ENCODE measurements around the gene C22orf42.
A peak's percentile ranks its signal among the peaks of the same experiment; 100 is the strongest.
"Not testable (repeated sequence)": the region's sequence is repeated elsewhere in the genome, so short reads cannot be mapped to it uniquely, and the experiment has no call there.

The C22orf42 gene, protein sequence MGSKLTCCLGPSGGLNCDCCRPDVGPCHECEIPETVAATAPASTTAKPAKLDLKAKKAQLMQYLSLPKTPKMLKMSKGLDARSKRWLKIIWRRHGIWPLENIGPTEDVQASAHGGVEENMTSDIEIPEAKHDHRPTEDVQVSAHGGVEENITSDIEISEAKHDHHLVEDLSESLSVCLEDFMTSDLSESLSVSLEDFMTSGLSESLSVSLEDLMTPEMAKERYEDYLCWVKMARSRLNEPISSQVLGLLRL

DNA sequence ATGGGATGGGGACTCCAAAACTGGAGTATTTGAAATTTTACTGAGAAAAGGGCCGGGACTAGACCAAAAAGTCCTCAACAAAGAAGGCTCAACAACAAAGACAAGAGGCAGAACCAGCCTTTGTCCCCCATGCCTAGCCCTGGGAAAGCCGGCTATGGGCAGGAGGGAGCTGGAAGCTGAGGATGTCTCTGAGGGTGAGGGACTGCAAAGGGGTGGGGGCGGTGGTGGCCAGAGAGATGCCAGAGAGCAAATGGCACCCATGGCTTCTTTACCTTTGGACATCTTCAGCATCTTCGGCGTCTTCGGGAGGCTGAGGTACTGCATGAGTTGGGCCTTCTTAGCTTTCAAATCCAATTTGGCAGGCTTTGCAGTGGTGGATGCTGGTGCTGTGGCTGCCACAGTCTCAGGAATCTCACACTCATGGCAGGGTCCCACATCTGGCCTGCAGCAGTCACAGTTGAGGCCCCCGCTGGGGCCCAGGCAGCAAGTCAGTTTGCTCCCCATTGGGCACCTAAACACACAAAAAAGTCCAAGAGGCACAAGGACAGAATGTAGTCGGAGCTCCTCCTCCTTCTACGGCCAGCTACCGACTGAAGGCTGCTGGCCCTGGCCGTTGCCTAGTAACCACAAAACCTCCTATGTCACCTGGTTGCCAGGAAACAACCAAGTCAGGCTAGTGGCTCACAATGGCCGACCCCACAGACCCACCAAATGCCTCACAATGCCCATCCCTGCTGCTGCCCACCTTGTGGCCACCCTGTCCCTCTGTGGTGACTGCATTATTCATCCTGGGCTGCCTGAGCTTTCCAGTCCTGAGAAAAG lies at the start of gene C22orf42:
Gene C22orf42, minus strand, starts transcription at position 592 of the 822 bp plus-strand sequence. Its CDS starts 88 bp downstream, at position 504.
- DNase-seq: no peak

DNA sequence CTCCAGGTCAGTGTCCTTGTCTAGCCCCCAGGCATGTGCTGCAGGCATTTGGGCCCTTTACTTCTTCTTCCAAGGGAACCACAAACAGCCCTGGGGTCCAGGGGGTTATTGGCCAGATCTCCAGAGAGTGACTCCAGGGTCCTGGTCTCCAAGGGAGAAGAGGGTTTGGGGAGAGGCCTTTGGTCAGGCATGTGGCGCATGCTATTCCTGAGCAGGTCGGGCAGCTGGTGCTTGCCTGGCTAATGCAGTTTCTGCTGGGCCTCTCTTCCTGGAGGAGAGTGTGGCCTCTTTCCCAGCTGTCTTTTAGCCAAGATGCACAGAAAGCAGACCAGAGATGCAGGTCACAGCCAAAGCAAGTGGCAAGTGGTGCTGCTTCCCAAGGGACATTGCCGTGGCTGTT lies 49.6 kb upstream of the C22orf42 start:
- DNase-seq: no peak

DNA sequence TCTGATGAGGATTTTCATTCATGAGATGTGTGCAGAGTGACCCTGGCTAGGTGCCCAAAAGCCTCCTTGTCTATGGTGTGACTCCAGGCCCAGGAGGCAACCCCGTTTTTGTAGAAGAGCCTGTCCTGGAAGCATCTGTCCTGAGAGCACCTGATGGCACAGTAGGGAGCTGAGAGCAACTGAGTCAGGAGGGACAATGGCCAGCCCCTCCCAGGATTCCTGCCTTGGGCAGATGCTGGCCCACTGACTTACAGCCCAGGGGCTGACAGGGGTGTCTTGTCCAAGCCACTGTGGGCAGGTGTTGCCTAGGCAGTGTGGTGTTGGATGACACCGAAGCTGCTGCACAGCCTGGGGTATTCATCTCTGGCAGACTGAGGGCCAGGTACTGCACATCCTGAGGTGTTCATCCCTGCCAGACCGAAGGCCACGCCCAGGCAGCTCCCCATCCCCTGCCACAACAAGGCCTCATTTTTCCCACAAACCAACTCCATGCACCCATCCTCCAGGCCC lies 48.9 kb upstream of the C22orf42 start:
- no peak for DNase-seq

DNA sequence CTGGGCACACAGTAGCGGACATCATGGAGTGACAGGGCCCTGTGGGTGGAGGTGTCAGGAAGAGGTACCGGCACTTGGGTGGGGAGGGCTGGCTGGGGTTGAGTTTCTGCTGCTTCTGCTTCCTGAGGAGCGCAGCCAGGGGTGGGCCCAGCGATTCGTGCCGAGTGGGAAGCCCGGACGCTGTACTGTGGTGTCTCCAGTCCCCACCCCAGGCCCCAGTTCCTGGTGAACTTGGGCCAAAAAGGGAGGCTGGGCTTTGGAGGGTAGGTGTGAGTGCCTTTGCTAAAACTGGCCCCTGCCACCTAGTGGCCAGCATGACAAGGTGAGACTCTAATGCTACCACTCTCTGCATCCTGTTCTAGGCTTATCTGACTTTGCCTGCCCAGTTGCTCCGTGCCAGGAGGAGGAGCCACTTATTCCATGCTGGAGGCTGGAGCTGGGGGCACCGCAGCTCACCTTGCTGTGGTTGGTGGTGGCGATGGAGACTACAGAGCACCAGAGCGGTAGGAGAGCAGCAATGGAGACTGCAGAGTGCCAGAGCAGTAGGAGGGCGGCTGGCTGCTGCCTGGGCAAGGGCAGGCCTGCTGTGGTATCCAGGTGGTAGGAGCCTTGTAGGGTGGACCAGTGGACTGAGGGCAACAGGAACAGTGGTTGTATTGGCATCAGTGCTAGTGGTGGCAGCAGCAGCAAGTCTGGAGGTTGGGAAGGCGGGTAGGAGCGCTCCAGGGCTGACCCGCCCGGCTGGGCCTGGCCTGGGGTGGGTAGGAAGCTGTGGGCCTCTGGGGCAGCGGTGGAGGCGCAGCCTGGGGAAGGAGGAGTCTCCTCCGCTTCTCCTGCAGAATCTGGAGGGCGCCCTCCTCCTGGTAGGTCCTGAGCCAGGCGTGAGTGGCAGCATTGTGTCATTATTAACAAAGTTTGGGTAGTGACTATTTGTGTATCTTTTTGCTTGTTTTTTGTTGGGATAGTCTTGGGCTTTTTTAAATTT lies 48.0 kb upstream of the C22orf42 start:
- DNase-seq: peak; percentile 4

DNA sequence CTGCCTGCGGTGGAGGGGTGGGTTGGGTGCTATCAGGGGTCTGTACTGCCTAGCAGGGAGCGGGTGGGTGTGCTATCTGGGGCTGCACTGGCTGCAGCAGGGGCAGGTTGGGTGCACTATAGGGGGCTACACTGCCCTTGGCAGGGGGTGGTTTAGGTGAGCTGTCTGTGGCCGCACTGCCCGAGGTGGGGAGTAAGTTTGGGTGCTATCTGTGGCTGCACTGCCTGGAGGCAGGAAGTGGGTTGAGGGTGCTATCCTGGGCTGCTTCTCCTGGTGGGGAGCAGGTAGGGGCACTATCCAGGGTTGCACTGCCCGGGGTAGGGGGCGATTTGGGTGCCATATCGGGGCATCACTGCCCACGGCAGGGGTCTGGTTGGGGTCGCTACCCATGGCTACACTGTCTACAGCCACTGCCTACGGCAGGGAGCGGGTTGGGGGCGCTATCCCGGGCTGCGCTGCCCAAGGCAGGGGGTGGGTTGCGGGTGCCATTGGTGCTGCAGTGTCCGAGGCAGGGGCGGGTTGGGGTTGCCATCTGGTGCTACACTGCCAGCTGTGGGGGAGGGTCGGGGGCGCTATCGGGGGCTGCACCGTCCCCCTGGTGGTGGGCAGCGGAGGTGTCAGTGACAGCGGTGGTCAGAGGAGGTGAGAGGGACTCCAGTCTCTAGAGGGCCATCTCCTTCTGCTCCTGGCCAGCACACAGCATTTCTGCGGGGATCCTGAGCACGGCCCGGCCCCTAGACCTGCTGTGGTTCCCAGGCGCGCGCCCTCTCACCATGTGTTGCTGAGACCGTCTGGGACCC lies 47.1 kb upstream of the C22orf42 start:
- no peak for DNase-seq

DNA sequence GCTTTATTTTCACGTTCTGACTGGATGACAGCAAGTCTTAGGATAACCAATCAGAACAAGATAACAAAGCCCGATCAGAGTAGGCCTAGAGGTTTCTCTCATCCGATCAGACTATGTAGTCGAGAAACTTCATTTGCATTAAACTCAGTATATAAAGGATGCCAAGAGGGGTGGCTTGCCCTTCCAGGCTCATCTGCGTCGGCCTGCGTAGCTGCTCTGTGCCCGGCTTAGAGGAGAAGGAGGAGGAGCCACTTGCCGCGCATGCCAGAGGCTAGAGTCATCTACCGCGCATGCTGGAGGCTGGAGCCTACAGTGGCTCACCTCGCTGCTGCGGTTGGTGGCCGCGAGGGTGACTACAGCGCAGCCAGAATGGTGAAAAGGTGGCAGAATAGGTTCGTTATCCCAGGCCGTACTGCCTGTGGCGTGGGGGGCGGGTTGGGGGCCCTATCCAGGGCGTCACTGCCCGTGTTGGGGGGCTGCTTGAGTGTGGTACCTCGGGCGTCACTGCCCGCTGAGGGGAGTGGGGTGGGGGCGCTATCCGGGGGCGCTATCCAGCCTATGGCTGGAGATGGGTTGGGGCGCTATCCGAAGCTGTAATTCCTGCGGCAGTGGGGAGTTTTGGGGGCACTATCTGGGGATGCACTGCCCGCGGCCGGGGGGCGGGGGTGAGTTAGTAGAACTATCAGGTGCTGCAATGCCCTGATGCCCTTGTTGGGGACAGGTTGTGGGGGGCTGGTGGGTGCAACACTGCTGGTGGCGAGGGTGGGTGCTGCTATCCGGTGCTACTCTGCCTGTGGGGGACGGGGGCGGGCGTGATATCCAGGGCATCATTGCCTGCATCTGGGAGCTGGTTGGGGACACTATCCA lies 46.0 kb upstream of the C22orf42 start, which contains the start of gene RFPL2:
Gene RFPL2, minus strand, starts transcription at position 218 of the 867 bp plus-strand sequence. CDS start 2,622 bp downstream, outside the sequence.
- DNase-seq: no peak

DNA sequence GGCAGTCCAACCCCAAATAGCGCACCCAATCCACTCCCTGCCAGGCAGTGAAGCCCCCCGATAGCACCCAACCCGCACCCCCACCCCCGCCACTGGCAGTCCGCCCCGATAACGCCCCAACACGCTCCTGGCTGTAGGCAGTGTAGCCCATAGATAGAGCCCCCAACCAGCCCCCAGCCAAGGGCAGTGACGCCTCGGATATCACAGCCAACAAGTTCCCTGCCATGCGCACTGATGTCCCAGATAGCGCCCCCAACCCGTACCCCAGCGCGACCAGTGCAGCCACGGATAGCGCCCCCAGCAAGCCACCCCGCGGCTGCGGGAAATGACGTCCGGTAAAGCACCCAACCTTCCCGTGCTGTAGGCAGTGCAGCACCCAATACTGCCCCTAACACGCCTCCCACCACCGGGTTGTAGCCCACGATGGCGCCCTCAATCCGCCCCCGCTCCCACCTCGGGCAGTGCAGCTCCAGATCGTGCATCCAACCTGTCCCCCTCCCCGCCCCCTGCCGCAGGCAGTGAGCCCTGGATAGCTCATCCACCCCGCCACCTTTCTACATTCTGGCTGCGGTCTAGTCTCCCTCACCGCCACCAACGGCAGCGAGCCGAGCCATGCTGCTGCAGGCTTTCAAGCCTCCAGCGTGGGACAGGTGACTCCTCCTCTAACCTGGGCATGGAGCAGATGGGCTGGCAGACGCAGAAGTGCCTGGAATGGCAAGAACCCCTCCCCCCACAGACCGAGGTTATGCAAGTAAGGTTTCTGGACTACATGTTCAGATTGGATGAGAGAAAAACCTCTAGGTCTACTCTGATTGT lies 45.1 kb upstream of the C22orf42 start:
- peak; percentile 4 for DNase-seq

DNA sequence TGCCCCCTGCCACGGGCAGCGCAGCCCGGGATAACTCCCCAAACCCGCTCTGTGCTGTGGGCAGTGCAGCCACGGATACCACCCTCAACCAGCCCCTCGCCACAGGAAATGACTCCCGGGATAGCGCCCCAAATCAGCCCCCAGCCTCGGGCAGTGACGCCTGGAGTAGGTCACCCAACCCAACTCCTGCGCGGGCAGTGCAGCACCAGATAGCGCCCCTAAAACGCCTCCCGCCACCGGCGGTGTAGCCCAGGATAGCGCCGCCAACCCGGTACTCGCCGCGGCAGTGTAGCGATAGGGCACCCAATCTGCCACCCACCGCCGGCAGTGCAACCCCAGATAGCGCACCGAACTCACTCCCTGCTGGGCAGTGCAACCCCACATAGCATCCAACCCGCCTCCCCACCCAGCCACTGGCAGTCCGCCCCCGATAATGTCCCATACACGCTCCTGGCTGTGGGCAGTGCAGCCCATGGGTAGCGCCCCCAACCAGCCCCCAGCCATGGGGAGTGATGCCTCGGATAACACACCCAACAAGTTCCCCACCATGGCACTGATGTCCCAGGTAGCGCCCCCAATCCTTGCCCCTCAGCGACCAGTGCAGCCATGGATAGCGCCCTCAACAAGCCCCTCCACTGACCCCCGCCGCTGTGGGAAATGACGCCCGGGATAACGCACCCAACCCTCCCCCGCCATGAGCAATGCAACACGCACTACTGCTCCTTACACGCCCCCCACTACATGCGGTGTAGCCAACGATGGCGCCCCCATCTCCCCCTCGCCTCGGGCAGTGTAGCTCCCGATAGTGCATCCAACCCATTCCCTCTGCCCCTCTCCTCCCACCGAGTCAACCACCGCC lies 44.3 kb upstream of the C22orf42 start:
- DNase-seq: no peak

DNA sequence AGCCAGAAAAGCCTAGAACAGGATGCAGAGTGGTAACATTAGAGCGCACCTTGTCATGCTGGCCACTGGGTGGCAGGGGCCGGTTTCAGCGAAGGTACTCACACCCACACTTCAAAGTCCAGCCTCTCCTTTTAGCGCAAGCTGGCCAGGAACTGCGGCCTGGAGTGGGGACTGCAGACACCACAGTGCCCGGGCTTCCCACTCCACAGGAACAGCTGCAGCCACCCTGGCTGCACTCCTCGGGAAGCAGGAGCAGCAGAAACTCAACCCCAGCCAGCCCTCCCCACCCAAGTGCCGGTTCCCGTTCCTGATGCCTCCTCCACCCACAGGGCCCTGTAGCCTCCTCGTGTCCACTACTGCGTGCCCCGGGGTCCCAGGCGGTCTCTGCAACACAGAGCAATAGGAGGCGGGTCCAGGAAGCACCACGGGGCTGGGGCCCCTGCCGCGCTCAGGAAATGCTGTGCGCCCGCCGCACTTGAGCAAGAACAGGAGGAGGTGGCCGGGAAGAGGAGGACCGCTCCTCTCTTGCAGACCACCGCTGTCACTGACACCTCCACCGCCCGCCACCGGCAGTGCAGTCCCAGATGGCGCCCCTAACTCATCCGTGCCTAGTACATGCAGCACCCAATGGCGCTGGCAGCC lies 43.6 kb upstream of the C22orf42 start:
- peak; percentile 6 for DNase-seq

DNA sequence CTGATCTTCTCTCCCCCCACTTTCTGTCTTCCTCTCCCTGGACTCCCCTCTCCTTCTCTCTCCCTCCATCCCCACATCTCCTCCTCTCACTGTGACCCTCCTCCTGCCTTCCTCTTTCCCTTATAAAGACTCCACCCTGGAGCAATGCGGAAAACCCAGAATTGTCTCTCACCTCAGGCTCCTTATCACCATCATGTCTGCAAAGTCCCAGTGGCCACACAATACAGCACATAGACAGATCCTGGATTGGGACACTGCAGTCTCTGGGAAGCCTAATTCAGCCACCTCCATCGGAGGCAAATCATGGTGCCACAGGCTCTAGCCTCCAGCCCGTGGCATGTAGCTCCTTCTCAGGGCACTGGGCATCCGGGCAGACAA lies 43.0 kb upstream of the C22orf42 start:
- DNase-seq: no peak

DNA sequence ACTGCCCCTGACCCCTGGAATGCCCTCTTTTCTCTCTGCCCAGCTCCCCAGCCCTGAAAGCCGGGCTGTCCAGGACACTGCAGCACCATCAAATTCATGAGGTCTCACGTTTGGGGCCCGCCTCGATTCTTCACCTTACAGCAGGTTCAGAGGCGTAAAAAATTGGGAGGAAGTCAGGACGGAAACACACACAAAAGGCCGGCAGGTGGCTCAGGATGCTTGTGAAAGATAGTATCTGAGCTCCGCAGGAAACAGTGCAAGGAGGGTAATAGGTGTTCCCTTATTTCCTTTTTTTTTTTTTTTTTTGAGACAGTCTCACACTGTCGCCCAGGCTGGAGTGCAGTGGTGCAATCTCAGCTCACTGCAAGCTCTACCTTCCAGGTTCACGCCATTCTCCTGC lies 41.6 kb upstream of the C22orf42 start:
- no peak for DNase-seq

DNA sequence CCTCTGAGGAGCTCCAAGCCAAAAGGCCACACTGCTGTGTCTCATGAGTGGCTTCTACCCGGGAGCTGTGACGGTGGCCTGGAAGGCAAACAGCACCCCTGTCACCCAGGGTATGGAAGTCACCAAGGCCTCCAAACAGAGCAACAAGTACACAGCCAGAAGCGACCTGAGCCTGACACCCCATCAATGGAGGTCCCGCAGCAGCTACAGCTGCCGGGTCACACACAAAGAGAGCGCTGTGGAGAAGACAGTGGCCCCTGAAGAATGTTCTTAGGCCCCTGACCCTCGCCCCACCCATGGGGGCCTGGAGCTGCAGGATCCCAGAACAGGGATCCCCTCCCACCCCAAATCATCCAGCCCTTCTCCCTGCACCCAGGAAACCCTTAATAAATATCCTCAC lies 40.9 kb upstream of the C22orf42 start:
- no peak for DNase-seq

DNA sequence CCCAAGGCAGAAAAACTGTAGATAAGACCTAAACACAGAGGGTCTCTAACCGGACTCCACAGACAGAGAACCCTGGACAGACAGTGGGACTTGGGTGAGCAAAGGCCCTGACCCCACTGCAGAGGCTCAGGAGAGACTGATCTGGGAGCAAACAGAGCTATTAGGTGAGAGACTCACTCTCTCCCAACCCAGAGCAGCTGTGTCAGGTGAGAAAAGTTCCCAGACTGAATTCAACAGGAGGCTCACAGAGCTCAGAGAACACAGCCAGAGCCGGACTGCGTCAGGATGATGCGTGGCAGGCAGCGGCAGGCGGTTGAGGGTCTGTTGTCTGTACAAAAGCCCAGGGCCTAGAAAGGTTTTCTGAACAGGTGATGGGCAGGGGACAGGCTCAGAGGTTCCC lies 40.2 kb upstream of the C22orf42 start:
- no peak for DNase-seq

DNA sequence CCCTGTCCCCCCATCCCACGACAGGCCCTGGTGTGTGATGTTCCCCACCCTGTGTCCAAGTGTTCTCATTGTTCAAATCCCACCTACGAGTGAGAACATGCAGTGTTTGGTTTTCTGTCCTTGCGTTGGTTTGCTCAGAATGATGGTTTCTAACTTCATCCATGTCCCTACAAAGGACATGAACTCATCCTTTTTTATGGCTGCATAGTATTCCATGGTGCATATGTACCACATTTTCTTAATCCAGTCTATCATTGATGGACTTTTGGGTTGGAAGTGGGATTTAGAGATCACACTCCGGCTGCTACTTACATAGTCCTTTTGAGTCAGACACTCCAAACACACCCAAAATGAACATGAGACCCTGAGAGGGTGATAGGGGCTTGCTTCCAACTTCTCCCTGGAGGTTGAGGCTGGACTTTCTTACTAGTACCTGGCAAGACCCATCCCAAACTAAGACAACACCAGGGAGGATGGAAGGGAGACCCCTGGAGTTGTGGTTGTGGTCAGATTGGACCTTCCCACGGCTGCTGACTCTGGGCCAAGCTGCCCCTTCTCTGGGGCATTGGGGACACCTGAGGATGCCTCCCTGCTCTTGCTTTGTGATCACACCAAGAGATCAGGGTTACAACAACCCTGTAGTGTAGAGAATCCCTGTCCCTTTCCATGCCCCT lies 38.6 kb upstream of the C22orf42 start:
- not testable (repeated sequence) for DNase-seq

DNA sequence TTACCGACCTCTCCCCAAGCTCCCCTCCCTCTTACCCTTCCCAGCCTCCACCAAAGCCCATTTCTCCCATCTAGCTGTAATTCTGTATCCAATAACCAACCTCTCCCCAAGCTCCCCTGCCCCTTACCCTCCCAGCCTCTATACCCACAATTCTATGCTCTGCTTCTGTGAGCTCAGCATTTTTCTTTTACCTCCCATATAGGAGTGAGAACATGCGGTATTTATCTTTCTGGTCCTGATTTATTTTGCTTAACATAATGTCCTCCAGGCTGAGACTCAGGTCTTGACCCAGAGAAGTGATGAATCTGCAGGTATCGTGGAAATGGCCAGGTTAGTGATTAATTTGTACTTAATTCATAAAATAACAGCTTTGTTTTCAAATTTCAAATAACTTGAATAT lies 36.8 kb upstream of the C22orf42 start:
- not testable (repeated sequence) for DNase-seq

DNA sequence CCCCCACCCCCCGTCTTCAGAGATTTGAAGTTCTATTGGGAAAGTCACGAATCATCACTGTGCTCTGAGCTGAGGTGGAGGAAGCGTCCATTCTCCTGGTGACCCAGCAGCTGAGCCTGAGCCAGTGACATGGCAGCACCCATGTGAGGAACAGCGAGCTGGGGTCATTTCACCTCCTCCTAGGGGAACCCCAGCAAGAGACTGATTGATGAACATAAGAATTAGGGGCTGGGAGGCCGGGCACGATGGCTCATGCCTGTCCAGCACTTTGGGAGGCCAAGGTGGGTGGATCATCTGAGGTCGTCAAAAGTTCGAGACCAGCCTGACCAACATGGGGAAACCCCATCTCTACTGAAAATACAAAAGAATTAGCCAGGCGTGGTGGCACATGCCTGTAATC lies 34.2 kb upstream of the C22orf42 start:
- DNase-seq: not testable (repeated sequence)

DNA sequence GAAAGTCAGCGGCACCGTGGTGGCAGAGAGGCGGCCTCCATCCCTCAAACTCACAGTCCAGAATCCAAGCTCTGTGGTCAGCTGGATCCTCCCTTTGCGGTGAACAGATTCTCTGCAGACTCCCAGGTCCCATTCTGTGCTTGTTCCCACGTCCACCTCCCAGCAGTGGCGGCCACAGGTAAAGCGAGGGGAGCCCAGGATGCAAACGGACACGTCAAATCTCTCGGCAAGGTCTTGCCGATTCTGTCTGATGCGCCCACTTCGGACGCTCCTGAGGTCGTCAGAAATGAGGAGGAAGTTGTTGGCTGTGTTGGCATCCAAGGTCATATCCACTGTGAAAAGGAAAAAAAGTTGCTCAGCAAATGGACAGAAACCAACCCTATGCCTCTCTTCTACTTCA lies 31.9 kb upstream of the C22orf42 start:
- DNase-seq: not testable (repeated sequence)

DNA sequence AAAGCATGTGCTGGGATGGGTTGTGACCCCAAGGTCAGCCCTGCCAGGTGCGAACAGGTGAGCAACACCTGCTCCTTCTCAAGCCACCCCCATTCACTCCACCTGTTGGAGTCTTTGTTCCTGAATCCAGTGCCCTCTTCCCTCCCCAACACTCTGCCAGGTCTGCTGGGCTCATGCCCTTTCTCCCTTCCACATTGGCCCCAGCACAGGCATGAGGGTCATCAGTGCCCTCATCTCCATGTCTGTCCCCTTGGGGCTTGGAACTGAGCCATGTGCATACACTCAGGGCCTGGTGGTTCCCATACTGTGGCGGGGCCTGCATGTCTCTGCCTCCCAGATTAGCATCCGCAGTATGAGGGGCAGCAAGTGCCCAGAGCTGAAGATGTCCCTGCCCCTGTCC lies 26.7 kb upstream of the C22orf42 start:
- no peak for DNase-seq

Measured in NCI-H774 (cell line).